H1 (cell line): ENCODE data around the gene GPER1.
"Not testable (repeated sequence)": the region's sequence is repeated elsewhere in the genome, so short reads cannot be mapped to it uniquely, and the experiment has no call there.

Experiments
- CEBPB ChIP-seq: IDR thresholded peaks from 2 replicates; pipeline ENCODE4 v1.6.1; 2012; ENCODE audit warnings: low read depth, low read length
- GABPA ChIP-seq: IDR thresholded peaks from 2 replicates; pipeline ENCODE4 v1.6.1; 2011; ENCODE audit warnings: mild to moderate bottlenecking, low read length, moderate library complexity, borderline replicate concordance; ENCODE audit not compliant: insufficient read depth
- SP4 ChIP-seq: IDR thresholded peaks from 2 replicates; pipeline ENCODE4 v1.6.1; 2012; ENCODE audit warnings: low read length, inconsistent platforms
- TAF7 ChIP-seq: optimal IDR thresholded peaks from 2 replicates; pipeline ENCODE3; 2011; ENCODE audit warnings: low read depth, mild to moderate bottlenecking, inconsistent platforms, low read length, moderate library complexity, borderline replicate concordance

DNA sequence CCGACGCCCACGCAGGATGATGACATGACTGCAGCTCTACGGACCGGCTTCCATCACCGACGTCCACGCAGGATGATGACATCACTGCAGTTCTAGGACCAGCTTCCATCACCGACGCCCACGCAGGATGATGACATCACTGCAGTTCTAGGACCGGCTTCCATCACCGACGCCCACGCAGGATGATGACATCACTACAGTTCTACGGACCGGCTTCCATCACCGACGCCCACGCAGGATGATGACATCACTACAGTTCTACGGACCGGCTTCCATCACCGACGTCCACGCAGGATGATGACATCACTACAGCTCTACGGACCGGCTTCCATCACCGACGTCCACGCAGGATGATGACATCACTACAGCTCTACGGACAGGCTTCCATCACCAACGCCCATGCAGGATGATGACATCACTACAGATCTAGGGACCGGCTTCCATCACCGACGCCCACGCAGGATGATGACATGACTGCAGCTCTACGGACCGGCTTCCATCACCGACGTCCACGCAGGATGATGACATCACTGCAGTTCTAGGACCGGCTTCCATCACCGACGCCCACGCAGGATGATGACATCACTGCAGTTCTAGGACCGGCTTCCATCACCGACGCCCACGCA is 28.6 kb downstream of the GPER1 start:
- not testable (repeated sequence) for TF ChIP-seq TAF7, GABPA, SP4, CEBPB
